Activated T-helper 1 cell treated with anti-CD3 and anti-CD28 coated beads, Interleukin-12 subunit alpha, Interleukin-12 subunit beta, Interleukin-2, Interleukin-4 antibody, amounts not matched to agents 30 ng/mL and 10 ng/mL and 1 ng/mL, durations not matched to agents 14 hours and 24 hours and 36 hours (primary cell): ENCODE results near the gene NGRN. TPM values are rescaled to one million over a fixed set of nuclear protein-coding genes. Genes with fewer than 3 reads are reported as not detected.
"Not testable (repeated sequence)": the region's sequence is repeated elsewhere in the genome, so short reads cannot be mapped to it uniquely, and the experiment has no call there.

Experiments
- DNase-seq: peaks from one replicate; pipeline ENCODE4 v3.0.0; 2021; ENCODE audit warnings: low spot score
- H3K27ac Mint-ChIP-seq: one replicate; pipeline ENCODE4 v1.8.0; 2021; ENCODE audit warnings: mild to moderate bottlenecking, mixed read lengths
- H3K27me3 Mint-ChIP-seq: one replicate; pipeline ENCODE4 v1.8.0; 2022; ENCODE audit warnings: mild to moderate bottlenecking, moderate library complexity, mixed read lengths; ENCODE audit not compliant: insufficient read depth
- H3K36me3 Mint-ChIP-seq: one replicate; pipeline ENCODE4 v1.8.0; 2021; ENCODE audit warnings: low read depth, mixed read lengths
- H3K4me1 Mint-ChIP-seq: one replicate; pipeline ENCODE4 v1.8.0; 2021; ENCODE audit warnings: low read depth, mixed read lengths
- H3K4me3 Mint-ChIP-seq: one replicate; pipeline ENCODE4 v1.8.0; 2021; ENCODE audit warnings: mild to moderate bottlenecking, moderate library complexity, mixed read lengths
- H3K9me3 Mint-ChIP-seq: one replicate; pipeline ENCODE4 v1.8.0; 2021; ENCODE audit warnings: mixed read lengths
- intact Hi-C: fragments of 100-400 bp; cut with micrococcal nuclease; formaldehyde crosslinking; loops from one replicate; pipeline ENCODE4 v1.15.1; 2024
- total RNA-seq: library from RNA; stranded (reverse); gene quantifications from 2 replicates; pipeline ENCODE4 v1.2.3, GENCODE V29; 2022

NGRN gene
- total RNA-seq, 1 donor from 2014 or later: 39.0 TPM

GRCh38 chr15:90243943-90244639 lies 21.4 kb upstream of the NGRN start:
- intact Hi-C loops: no loop called here
- H3K4me3 Mint-ChIP-seq: no peak overlapping the region
- H3K27me3 Mint-ChIP-seq: peaks cover 4% of the 10 kb centered on the region
- peaks cover 6% of the 10 kb centered on the region for H3K36me3 Mint-ChIP-seq
- peaks cover 12% of the 10 kb centered on the region for H3K4me1 Mint-ChIP-seq
- no peaks in the 10 kb centered on the region for H3K9me3 Mint-ChIP-seq
- no peak for DNase-seq
- no peak overlapping the region for H3K27ac Mint-ChIP-seq

- no peaks in the 10 kb centered on the region for H3K36me3 Mint-ChIP-seq
- DNase-seq: no peak
- H3K4me1 Mint-ChIP-seq: peaks cover 20% of the 10 kb centered on the region
- intact Hi-C loops: loop anchor here (1.0 kb wide), 2 partner anchors 14 to 17 kb away; partner anchors contain the start of genes GDPGP1 and NGRN
- no peaks in the 10 kb centered on the region for H3K9me3 Mint-ChIP-seq
- peaks cover 8% of the 10 kb centered on the region for H3K27me3 Mint-ChIP-seq
- peak overlapping the region; percentile 48 for H3K27ac Mint-ChIP-seq
- peak overlapping the region; percentile 69 for H3K4me3 Mint-ChIP-seq
These were observed 16.7 kb upstream of the NGRN start for GRCh38 chr15:90248789-90249202.

GRCh38 chr15:90249203-90249863 lies 16.1 kb upstream of the NGRN start, which contains the start of gene TTLL13:
TSS of gene TTLL13 (plus strand) at chr15:90249556. CDS start at chr15:90250631, 1,075 bp downstream.
- peak; percentile 82 for DNase-seq
- no peaks in the 10 kb centered on the region for H3K9me3 Mint-ChIP-seq
- H3K27me3 Mint-ChIP-seq: peaks cover 8% of the 10 kb centered on the region
- intact Hi-C loops: loop anchor here (1.0 kb wide), 2 partner anchors 15 to 16 kb away; partner anchors contain the start of genes GDPGP1 and NGRN
- H3K4me1 Mint-ChIP-seq: peaks cover 20% of the 10 kb centered on the region
- H3K27ac Mint-ChIP-seq: peak within 1 kb of the TSS; percentile 48
- H3K4me3 Mint-ChIP-seq: peak within 1 kb of the TSS; percentile 73
- H3K36me3 Mint-ChIP-seq: no peaks in the 10 kb centered on the region

- Mint-ChIP-seq H3K9me3 (no peaks in the 10 kb centered on the region), H3K4me3 (no peak overlapping the region), H3K4me1 (peaks cover 8% of the 10 kb centered on the region), H3K27ac (no peak overlapping the region), H3K36me3 (no peaks in the 10 kb centered on the region), H3K27me3 (peaks cover 6% of the 10 kb centered on the region)
- intact Hi-C loops: no loop called here
- DNase-seq: no peak
These were observed 7.7 kb upstream of the NGRN start for GRCh38 chr15:90257776-90258175.

- peaks cover 3% of the 10 kb centered on the region for H3K27me3 Mint-ChIP-seq
- H3K4me3 Mint-ChIP-seq: no peak overlapping the region
- H3K36me3 Mint-ChIP-seq: no peaks in the 10 kb centered on the region
- H3K9me3 Mint-ChIP-seq: no peaks in the 10 kb centered on the region
- intact Hi-C loops: no loop called here
- no peak for DNase-seq
- H3K27ac Mint-ChIP-seq: no peak overlapping the region
- H3K4me1 Mint-ChIP-seq: peaks cover 16% of the 10 kb centered on the region
These were observed 5.9 kb upstream of the NGRN start for GRCh38 chr15:90259524-90259923.

GRCh38 chr15:90260731-90261130 lies 4.7 kb upstream of the NGRN start:
- not testable (repeated sequence) for H3K27ac Mint-ChIP-seq, DNase-seq, H3K4me3 Mint-ChIP-seq, H3K36me3 Mint-ChIP-seq, H3K9me3 Mint-ChIP-seq, H3K27me3 Mint-ChIP-seq
- peaks cover 22% of the 10 kb centered on the region for H3K4me1 Mint-ChIP-seq
- intact Hi-C loops: loop anchor here (10.0 kb wide), 2 partner anchors 674 to 926 kb away; partner anchors contain the start of genes HDDC3, POLG and UNC45A

GRCh38 chr15:90261811-90262210 lies 3.7 kb upstream of the NGRN start:
- H3K9me3 Mint-ChIP-seq: no peaks in the 10 kb centered on the region
- no peak overlapping the region for H3K4me3 Mint-ChIP-seq
- H3K4me1 Mint-ChIP-seq: peaks cover 22% of the 10 kb centered on the region
- no peak overlapping the region for H3K27ac Mint-ChIP-seq
- peaks cover 4% of the 10 kb centered on the region for H3K36me3 Mint-ChIP-seq
- intact Hi-C loops: loop anchor here (10.0 kb wide), 2 partner anchors 673 to 927 kb away; partner anchors contain the start of genes HDDC3, POLG and UNC45A
- DNase-seq: no peak
- no peaks in the 10 kb centered on the region for H3K27me3 Mint-ChIP-seq

- Mint-ChIP-seq H3K27ac (no peak overlapping the region), H3K27me3 (no peaks in the 10 kb centered on the region), H3K36me3 (peaks cover 9% of the 10 kb centered on the region), H3K4me1 (peaks cover 27% of the 10 kb centered on the region), H3K9me3 (no peaks in the 10 kb centered on the region), H3K4me3 (no peak overlapping the region)
- intact Hi-C loops: loop anchor here (10.0 kb wide), 2 partner anchors 672 to 928 kb away; partner anchors contain the start of genes HDDC3, POLG and UNC45A
- no peak for DNase-seq
These were observed 3.0 kb upstream of the NGRN start for GRCh38 chr15:90262426-90262825.

- Mint-ChIP-seq H3K9me3 (no peaks in the 10 kb centered on the region), H3K4me3 (peak overlapping the region; percentile 99), H3K4me1 (peaks cover 39% of the 10 kb centered on the region), H3K27ac (peak overlapping the region; percentile 99), H3K27me3 (no peaks in the 10 kb centered on the region), H3K36me3 (peaks cover 22% of the 10 kb centered on the region)
- peak; percentile 8 for DNase-seq
- intact Hi-C loops: loop anchor here (1.0 to 10.0 kb wide), 9 partner anchors 15 to 930 kb away; partner anchors contain the start of genes GDPGP1, HDDC3, IDH2 and POLG
These were observed 801 bp upstream of the NGRN start for GRCh38 chr15:90264671-90265070.

- Mint-ChIP-seq H3K4me1 (peaks cover 46% of the 10 kb centered on the region), H3K9me3 (no peaks in the 10 kb centered on the region), H3K36me3 (peaks cover 34% of the 10 kb centered on the region), H3K27me3 (no peaks in the 10 kb centered on the region), H3K27ac (peak overlapping the region; percentile 99), H3K4me3 (peak overlapping the region; percentile 99)
- intact Hi-C loops: loop anchor here (5.0 to 10.0 kb wide), 4 partner anchors 84 to 931 kb away; partner anchors contain the start of genes HDDC3, POLG, PRC1 and UNC45A
- peak; percentile 52 for DNase-seq
These were observed 574 bp downstream of the NGRN start for GRCh38 chr15:90266061-90266431.

- H3K4me3 Mint-ChIP-seq: peak overlapping the region; percentile 99
- intact Hi-C loops: loop anchor here (5.0 to 10.0 kb wide), 4 partner anchors 84 to 932 kb away; partner anchors contain the start of genes HDDC3, POLG, PRC1 and UNC45A
- peaks cover 37% of the 10 kb centered on the region for H3K36me3 Mint-ChIP-seq
- peaks cover 50% of the 10 kb centered on the region for H3K4me1 Mint-ChIP-seq
- peak overlapping the region; percentile 99 for H3K27ac Mint-ChIP-seq
- H3K27me3 Mint-ChIP-seq: no peaks in the 10 kb centered on the region
- DNase-seq: no peak
- H3K9me3 Mint-ChIP-seq: no peaks in the 10 kb centered on the region
These were observed 1.0 kb downstream of the NGRN start for GRCh38 chr15:90266485-90266884.

GRCh38 chr15:90268415-90268814 lies 2.9 kb downstream of the NGRN start:
- peaks cover 63% of the 10 kb centered on the region for H3K4me1 Mint-ChIP-seq
- peak overlapping the region; percentile 32 for H3K27ac Mint-ChIP-seq
- intact Hi-C loops: loop anchor here (5.0 to 10.0 kb wide), 4 partner anchors 86 to 934 kb away; partner anchors contain the start of genes HDDC3, POLG, PRC1 and UNC45A
- no peak for DNase-seq
- H3K36me3 Mint-ChIP-seq: peaks cover 44% of the 10 kb centered on the region
- peak overlapping the region; percentile 66 for H3K4me3 Mint-ChIP-seq
- H3K27me3 Mint-ChIP-seq: no peaks in the 10 kb centered on the region
- no peaks in the 10 kb centered on the region for H3K9me3 Mint-ChIP-seq
